ENCODE measurements around the gene SPINK6.

The SPINK6 gene

DNA sequence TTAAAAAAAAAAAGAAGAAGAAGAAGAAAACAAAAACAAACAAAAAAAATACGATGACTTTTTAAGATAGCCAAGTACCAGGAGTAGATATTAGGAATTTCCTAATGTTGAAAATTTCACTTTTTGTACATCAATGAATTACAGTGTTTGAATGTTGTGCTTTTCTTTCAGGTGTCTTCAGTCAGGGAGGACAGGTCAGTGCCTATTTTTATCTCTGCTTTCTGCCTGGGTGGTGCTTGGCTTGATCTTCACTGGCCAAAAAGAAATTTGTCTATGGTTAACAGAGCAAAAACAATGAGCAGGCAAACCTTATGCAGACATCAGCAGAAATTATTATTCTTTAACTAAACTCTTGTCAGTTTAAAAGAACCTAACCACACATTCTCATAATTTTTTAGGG lies 3.0 kb downstream of the SPINK6 start:
- no peaks in the 10 kb centered on the region for H3K9me3 Mint-ChIP-seq
- H3K4me3 Mint-ChIP-seq, result no peak overlapping the region
- H3K27ac Mint-ChIP-seq, result no peak overlapping the region

GRCh38 chr5:148206620-148207019 lies 3.8 kb downstream of the SPINK6 start:
- TF ChIP-seq, protein P1, sequence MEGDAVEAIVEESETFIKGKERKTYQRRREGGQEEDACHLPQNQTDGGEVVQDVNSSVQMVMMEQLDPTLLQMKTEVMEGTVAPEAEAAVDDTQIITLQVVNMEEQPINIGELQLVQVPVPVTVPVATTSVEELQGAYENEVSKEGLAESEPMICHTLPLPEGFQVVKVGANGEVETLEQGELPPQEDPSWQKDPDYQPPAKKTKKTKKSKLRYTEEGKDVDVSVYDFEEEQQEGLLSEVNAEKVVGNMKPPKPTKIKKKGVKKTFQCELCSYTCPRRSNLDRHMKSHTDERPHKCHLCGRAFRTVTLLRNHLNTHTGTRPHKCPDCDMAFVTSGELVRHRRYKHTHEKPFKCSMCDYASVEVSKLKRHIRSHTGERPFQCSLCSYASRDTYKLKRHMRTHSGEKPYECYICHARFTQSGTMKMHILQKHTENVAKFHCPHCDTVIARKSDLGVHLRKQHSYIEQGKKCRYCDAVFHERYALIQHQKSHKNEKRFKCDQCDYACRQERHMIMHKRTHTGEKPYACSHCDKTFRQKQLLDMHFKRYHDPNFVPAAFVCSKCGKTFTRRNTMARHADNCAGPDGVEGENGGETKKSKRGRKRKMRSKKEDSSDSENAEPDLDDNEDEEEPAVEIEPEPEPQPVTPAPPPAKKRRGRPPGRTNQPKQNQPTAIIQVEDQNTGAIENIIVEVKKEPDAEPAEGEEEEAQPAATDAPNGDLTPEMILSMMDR (IDR thresholded peaks at IDR 0.05), result no peak
- no peaks in the 10 kb centered on the region for H3K27me3 Mint-ChIP-seq (ENCODE audit: low read depth, poor library complexity)
- no peaks in the 10 kb centered on the region for H3K36me3 Mint-ChIP-seq (ENCODE audit: low read depth)
- no peaks in the 10 kb centered on the region for H3K9me3 Mint-ChIP-seq
- no peaks in the 10 kb centered on the region for H3K4me1 Mint-ChIP-seq
- DNase-seq, result no peak
- H3K27ac Mint-ChIP-seq, result no peak overlapping the region
- no peak overlapping the region for H3K4me3 Mint-ChIP-seq

More for the DNA sequence above, 3.0 kb downstream of the SPINK6 start:
- TF ChIP-seq, protein P1 (IDR thresholded peaks at IDR 0.05), result no peak
- no peak for DNase-seq
- no peaks in the 10 kb centered on the region for H3K27me3 Mint-ChIP-seq (ENCODE audit: low read depth, poor library complexity)
- no peaks in the 10 kb centered on the region for H3K4me1 Mint-ChIP-seq
- H3K36me3 Mint-ChIP-seq (ENCODE audit: low read depth), result no peaks in the 10 kb centered on the region

DNA sequence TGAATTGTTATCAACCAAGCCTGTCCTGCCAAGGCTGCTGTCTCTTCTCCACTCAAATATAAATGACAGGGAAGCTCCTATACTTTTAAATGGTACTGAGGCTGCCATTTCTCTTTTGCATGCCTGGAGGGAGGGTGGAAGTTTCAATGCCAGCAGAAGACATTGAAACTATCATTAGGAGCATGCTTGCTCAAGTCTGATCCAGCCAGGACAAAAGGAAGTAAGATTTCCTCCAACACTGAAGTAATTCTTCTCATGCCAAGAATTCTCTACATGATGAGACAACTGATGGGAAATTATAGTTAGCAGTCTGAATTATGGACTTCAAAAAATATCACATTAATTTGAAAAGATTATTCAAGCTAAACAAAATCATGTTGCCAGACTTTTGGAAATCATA lies 5.4 kb downstream of the SPINK6 start:
- Mint-ChIP-seq H3K4me1 (no peaks in the 10 kb centered on the region), H3K4me3 (no peak overlapping the region), H3K27ac (no peak overlapping the region), H3K27me3 (ENCODE audit: low read depth, poor library complexity) (peaks cover 1% of the 10 kb centered on the region), H3K36me3 (ENCODE audit: low read depth) (no peaks in the 10 kb centered on the region), H3K9me3 (no peaks in the 10 kb centered on the region)
- TF ChIP-seq, protein P1 (IDR thresholded peaks at IDR 0.05), result no peak
- no peak for DNase-seq

GRCh38 chr5:148209151-148209770 lies 6.4 kb downstream of the SPINK6 start:
- Mint-ChIP-seq H3K27me3 (ENCODE audit: low read depth, poor library complexity) (peaks cover 3% of the 10 kb centered on the region), H3K4me1 (no peaks in the 10 kb centered on the region)

GRCh38 chr5:148214665-148215185 lies 11.9 kb downstream of the SPINK6 start:
- Mint-ChIP-seq H3K4me1 (no peaks in the 10 kb centered on the region), H3K27me3 (ENCODE audit: low read depth, poor library complexity) (peaks cover 3% of the 10 kb centered on the region), H3K36me3 (ENCODE audit: low read depth) (no peaks in the 10 kb centered on the region), H3K27ac (no peak overlapping the region), H3K9me3 (no peaks in the 10 kb centered on the region), H3K4me3 (no peak overlapping the region)
- TF ChIP-seq, protein P1 (IDR thresholded peaks at IDR 0.05), result no peak
- no peak for DNase-seq

More at GRCh38 chr5:148209151-148209770, 6.4 kb downstream of the SPINK6 start:
- no peak for DNase-seq
- no peak overlapping the region for H3K27ac Mint-ChIP-seq
- TF ChIP-seq, protein P1 (IDR thresholded peaks at IDR 0.05), result no peak
- no peaks in the 10 kb centered on the region for H3K9me3 Mint-ChIP-seq
- H3K4me3 Mint-ChIP-seq, result no peak overlapping the region
- no peaks in the 10 kb centered on the region for H3K36me3 Mint-ChIP-seq (ENCODE audit: low read depth)

GRCh38 chr5:148221508-148221907 lies 18.7 kb downstream of the SPINK6 start:
- TF ChIP-seq, protein P1 (IDR thresholded peaks at IDR 0.05), result no peak
- H3K9me3 Mint-ChIP-seq, result no peaks in the 10 kb centered on the region
- H3K4me3 Mint-ChIP-seq, result no peak overlapping the region
- DNase-seq, result no peak
- no peaks in the 10 kb centered on the region for H3K36me3 Mint-ChIP-seq (ENCODE audit: low read depth)
- peaks cover 3% of the 10 kb centered on the region for H3K4me1 Mint-ChIP-seq
- no peak overlapping the region for H3K27ac Mint-ChIP-seq
- peaks cover 4% of the 10 kb centered on the region for H3K27me3 Mint-ChIP-seq (ENCODE audit: low read depth, poor library complexity)
